Stimulated activated CD4-positive, alpha-beta T cell treated with anti-CD3 and anti-CD28 coated beads, TNF-alpha, amount 100 ng/mL, for 24 hours (primary cell): ENCODE measurements around the gene PAX4.
A peak's percentile ranks its signal among the peaks of the same experiment; 100 is the strongest.

Experiments used
- DNase-seq, 3 experiments: peaks; one replicate each; pipeline ENCODE4 v3.0.0-alpha.2; 2020; ENCODE audit warnings: low read depth in 3 of 3

Gene PAX4

DNA sequence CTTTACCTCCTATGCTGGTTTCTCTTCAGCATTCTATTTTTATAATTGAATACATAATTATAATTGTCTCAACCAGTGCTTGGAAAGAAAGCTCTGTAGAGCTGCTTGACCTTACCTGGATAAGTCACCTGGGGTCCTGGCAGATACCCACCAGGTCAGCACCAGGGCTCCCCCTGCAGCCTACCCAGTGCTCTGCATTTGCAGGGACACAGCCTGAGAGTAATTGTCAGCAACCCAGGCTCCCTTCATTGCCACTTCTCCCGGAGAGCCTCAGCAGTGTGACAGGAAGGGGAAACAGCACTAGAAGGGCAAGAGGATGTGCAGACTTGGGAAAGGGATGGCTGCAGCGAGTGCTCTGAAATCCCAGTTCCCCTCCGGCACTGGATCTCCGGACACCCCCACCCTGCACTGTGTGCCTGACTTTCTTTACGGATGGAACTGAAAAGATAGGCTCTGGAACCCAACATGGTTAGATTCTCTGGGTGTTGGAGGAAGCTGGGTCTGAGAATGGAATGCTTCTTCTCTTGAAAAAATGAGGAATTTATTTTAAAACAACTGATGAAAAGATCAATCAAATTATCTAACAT is 11.4 kb upstream of the PAX4 start:
- DNase-seq, result peak in 1 of 3 experiments; percentile 31

DNA sequence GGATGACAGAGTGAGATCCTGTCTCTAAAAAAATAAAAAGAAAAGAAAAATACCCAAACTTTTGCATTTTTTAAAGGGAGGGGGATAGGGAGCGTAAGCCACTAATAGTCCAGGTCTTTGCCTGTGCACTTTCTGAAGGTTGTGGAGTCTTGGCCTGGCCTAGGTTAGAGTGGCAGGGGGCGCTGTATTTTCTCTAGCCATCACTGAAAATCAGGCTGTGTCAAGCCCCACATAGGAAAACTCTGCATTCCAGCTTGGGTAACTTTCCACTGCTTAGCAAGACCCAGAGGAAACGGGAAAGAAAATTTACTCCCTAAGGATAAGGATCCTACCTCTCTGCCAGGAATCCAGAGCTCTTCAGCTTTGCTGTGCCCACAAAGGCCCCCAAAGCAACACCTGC is 10.5 kb upstream of the PAX4 start:
- no peak for DNase-seq

GRCh38 chr7:127625331-127625730 is 7.4 kb upstream of the PAX4 start:
- no peak for DNase-seq

DNA sequence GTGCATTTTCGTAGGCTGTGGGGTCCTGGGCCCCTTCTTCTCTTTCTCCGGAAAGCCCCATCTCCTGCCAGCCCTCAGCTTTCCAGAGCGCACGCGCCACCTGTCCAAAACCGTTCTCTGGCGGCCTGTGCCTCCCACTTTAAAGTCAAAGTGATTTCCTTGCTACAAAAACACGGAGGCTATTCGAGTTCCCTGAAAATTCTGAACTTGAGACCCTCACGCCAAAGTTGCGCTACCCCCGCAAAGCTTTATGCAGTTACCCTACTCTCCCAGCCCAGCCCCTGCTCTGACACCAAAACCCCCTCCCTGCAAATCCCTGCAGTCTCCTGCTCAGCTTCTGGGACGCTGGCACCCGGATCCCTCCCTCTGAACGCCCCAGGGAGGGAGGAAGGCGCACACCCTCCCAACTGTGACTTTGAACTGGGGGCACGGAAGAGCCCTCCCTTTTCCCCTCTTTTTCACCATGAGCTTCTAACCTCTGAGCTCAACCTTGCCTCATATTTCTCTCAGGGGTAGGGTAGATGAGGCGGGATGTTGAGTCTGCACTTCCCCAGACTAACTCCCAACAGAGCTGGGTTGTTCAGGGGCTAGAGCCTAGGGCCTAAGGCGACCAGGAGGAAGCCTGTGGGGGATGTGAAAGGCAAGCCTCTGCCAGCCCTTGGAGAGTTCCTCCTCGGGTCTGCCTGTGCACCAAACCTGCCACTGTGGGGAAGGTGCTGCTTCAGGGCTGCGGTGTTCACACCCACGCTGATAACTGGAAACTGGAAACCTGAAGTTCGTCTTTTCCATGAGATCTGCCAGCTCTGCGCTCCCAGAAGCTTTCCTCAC is 2.7 kb upstream of the PAX4 start:
- DNase-seq, result no peak

GRCh38 chr7:127619681-127620405 is 1.9 kb upstream of the PAX4 start:
- DNase-seq, result no peak

DNA sequence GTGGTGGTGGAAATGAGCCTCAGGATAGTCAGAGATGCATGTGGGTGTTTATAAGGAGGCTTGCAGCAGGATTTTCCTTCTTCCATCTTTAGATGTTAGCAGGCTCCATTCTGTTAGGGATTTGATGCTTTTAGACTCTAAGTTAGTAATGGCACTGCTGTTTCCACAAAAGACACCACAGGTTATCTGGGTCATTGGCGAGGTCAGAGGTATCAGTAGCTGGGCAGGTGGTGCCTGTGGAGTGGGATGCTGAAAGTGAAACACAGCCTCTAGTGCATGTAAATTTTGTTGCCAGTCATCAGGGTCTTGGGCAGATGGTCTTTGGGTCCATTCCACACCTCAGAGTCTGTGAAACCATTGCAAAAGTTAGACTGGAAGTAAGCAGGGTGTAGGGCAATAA is 833 bp upstream of the PAX4 start:
- DNase-seq, result no peak

DNA sequence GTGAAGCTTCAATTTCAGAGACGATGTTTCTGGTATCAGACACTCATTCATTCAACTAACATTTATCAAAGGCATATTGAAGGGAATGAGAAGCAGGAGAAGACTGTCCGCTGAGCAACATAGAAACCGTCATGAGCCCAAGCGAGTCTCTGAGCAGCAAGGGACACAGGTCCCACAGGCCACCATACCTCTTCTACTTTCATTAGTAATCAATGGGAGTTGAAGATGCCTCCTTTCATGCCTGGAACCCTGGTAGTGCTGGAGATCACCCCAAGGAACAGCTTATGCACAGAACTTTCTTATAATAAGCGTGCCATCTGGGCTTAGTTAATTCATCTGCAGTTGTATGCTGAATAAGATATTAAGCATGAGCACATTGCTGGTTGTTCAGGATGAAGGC is 1.2 kb downstream of the PAX4 start:
- DNase-seq, result no peak

GRCh38 chr7:127612263-127612662 is 5.7 kb downstream of the PAX4 start:
- no peak for DNase-seq

GRCh38 chr7:127609297-127609696 is 8.6 kb downstream of the PAX4 start:
- no peak for DNase-seq

- DNase-seq, result no peak
These were observed 9.5 kb downstream of the PAX4 start for GRCh38 chr7:127608446-127608845.

- no peak for DNase-seq
These were observed 17.1 kb downstream of the PAX4 start for GRCh38 chr7:127600885-127601284.

- DNase-seq, result no peak
These were observed 19.6 kb downstream of the PAX4 start for GRCh38 chr7:127598318-127598717.

DNA sequence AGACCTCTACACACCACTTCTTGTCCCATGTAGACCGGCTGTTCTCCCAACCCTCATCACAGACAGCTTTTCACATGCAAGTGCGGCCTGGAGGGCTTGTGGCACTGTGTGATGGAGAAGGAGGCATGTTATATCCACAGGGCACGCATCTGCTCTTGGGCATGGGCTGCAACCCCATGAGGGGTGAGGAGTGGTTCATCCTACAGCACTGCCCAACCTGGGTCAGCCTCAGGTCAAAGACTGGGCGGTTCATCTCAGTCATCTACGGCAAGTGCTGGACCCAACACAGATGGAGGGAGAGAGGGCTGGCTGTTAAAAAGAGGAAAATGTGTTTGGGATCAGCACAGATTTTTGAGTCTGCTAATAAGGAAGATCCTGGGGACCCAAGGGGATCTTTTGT is 22.2 kb downstream of the PAX4 start:
- DNase-seq, result no peak

GRCh38 chr7:127594490-127594889 is 23.5 kb downstream of the PAX4 start:
- no peak for DNase-seq

DNA sequence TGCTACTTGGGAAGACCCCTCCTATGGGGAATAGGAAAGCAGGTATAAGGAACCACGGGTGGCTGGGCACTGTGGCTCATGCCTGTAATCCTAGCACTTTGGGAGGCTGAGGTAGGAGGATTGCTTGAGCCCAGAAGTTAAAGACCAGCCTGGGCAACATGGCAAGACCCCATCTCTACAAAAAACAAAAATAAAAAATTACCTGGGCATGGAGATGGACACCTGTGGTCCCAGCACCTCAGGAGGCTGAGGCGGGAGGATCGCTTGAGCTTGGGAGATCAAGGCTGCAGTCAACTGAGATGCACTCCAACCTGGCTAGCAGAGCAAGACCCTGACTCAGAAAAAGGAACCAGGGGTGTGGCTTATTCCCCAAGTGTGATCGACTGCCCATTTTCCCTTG is 25.4 kb downstream of the PAX4 start:
- DNase-seq, result no peak

DNA sequence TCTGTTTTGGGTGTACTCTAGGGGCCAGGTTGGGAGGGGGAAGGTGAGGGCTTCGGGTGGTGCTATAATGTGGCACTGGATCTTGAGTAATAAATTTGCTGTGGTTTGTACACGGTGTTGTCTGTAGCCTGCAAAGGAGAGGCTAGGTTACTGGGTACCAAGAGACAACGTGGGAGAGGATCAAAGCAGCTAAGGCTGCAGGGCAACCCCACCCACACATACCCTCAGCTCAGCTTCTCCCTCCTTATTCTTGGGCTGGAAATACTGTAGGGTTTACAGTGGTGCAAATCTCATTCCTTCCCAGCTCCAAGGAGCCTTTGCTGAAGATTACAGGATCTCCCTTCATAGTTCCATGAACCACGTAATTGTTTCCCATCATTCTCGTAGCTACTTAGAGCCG is 26.4 kb downstream of the PAX4 start:
- no peak for DNase-seq

DNA sequence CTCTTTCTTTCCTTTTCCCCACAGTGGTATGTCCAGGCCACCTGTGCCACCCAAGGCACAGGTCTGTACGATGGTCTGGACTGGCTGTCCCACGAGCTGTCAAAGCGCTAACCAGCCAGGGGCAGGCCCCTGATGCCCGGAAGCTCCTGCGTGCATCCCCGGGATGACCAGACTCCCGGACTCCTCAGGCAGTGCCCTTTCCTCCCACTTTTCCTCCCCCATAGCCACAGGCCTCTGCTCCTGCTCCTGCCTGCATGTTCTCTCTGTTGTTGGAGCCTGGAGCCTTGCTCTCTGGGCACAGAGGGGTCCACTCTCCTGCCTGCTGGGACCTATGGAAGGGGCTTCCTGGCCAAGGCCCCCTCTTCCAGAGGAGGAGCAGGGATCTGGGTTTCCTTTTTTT is 26.8 kb downstream of the PAX4 start:
- no peak for DNase-seq

- DNase-seq, result no peak
These were observed 28.0 kb downstream of the PAX4 start for GRCh38 chr7:127589896-127590295.

DNA sequence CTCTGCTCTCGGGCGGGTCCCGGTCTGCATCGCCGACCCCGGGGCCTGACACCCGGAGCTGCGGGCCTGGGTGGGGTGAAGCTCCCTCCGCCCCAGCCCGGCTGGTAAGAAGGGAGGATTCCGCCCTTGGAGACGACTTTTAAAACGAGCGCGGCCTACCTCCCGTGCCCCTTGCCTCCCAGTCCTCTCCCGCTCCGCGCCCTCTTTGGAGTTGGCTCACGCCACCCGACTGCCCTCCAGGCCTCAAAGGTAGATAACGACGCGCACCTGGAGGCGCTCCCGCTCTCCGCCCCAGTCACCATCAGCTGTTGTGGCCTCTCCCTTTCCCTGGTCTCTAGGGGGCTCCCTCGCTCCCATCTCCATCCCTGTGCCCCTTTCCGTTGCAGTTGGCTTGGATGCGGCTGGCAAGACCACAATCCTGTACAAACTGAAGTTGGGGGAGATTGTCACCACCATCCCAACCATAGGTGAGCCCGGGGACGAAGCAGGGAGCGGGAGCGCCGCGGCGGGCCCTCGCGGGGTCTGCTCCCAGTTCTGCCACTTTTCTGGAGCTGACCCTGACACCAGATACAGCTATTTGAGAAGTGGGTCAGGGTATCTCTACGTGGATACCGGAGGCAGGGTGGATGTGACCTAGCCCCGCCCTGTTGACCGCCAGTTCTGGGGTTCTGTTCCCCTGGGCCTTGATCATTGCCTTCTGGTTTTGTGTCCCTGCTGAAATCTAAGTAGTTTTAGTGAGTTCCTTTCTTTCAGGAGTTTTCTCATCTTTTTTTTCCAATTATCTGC is 29.1 kb downstream of the PAX4 start:
- DNase-seq, result peak in 1 of 3 experiments; percentile 19

DNA sequence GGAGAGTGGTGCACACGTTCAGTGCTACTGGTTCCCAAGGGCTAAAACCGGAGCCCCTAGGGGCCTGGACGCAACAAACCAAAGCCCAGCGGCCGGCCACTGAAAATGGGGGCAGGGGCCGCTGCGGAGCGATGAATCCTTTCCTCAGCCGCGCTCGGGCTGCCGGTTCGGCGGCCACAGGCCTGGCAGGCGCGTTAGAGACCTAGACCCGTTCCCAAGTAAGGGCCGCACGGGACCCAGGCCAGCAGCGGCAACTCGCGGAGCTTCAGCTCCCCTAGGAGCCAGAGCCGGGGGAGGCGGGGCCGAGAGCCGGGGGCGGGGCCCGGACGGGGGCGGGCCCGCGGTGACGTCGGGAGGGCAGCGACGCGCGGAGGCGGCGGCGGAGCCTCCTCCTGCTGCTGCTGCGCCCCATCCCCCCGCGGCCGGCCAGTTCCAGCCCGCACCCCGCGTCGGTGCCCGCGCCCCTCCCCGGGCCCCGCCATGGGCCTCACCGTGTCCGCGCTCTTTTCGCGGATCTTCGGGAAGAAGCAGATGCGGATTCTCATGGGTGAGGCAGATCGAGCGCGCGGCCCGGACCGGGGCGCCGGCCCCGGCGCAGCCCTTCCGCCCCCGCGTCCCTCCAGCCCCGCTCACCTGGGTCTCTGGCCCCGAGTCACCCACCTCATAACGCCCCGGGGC is 29.8 kb downstream of the PAX4 start, which contains the start of gene ARF5:
TSS of gene ARF5 (plus strand) at position 393 of the 678 bp plus-strand sequence. CDS start at position 481, 88 bp downstream.
- peak; percentile 76 to 86 (median 81) for DNase-seq

GRCh38 chr7:127587663-127588018 is 30.3 kb downstream of the PAX4 start:
- DNase-seq, result no peak
